Body of pancreas (tissue), 4 donors: Measurements from ENCODE around the gene NGEF. TPM values are rescaled to one million over a fixed set of nuclear protein-coding genes. Genes with fewer than 3 reads are reported as not detected.

Source experiments
- ATAC-seq: fragments of 150-250 bp; one replicate; pipeline ENCODE4 v1.9.1; 2016
- DNase-seq, 4 donors: peaks; one replicate each; pipeline ENCODE4 v3.0.0-alpha.2; 2019
- H3K27ac ChIP-seq, 4 donors: fragments of 200-600 bp; sonication (generic); 1 replicate in 3 of 4; 2 replicates in 1 of 4; pipeline versions ENCODE4 v1.5.1 to v1.6.1; 2016 to 2019; ENCODE audit warnings: mild to moderate bottlenecking in 1 of 4, mixed read lengths in 1 of 4, moderate library complexity in 1 of 4
- H3K27me3 ChIP-seq, 2 donors: fragments of 200-600 bp; sonication (generic); one replicate each; pipeline ENCODE4 v1.6.0; 2016; ENCODE audit warnings: mild to moderate bottlenecking in 1 of 2
- H3K36me3 ChIP-seq, 2 donors: fragments of 200-600 bp; sonication (generic); replicated peaks in 1 of 2; 2 replicates each; pipeline ENCODE4 v1.5.1; 2016; ENCODE audit warnings: low read depth in 2 of 2; ENCODE audit not compliant: insufficient read depth in 1 of 2
- H3K4me1 ChIP-seq: fragments of 200-600 bp; sonication (generic); one replicate; pipeline ENCODE4 v1.6.0; 2016
- H3K4me3 ChIP-seq, 2 donors: fragments of 200-600 bp; sonication (generic); 1 replicate in 1 of 2; 2 replicates in 1 of 2; pipeline ENCODE4 v1.5.1; 2016 to 2019
- H3K9me3 ChIP-seq, 3 donors: fragments of 200-600 bp; sonication (generic); 1 replicate in 2 of 3; 2 replicates in 1 of 3; pipeline ENCODE4 v1.5.1; 2016
- CTCF ChIP-seq, 7 experiments: fragments of 450-650 bp in 4 of 7; fragments of 200-600 bp in 3 of 7; sonication (generic) in 3 of 7; IDR thresholded peaks; one replicate each; pipeline ENCODE4 v1.5.1; 2016 to 2019; ENCODE audit warnings: antibody characterized with exemption in 7 of 7
- POLR2A ChIP-seq, 3 donors: fragments of 450-650 bp; IDR thresholded peaks; one replicate each; pipeline ENCODE4 v1.6.1; 2016; ENCODE audit warnings: antibody characterized with exemption in 3 of 3, mild to moderate bottlenecking in 2 of 3
- WGBS, 2 donors: methylation state at CpG; one replicate each; pipeline ENCODE4 v1.1.5; 2017; 5-methylcytosine and 5-hydroxymethylcytosine counted together
- intact Hi-C: fragments of 100-400 bp; cut with DNase I; formaldehyde crosslinking; loops from one replicate; pipeline ENCODE4 v1.15.1; 2023
- total RNA-seq, 2 donors: library from RNA; depleted of rRNA; stranded (reverse); fragments of >200 nt; gene quantifications; one replicate each; pipeline ENCODE4 v1.1.0, GENCODE V29; 2016

Gene NGEF
- total RNA-seq, 2 donors from 2014 or later, result 4.9 to 7.0 TPM

GRCh38 chr2:232999354-232999753 lies 13.7 kb downstream of the NGEF start:
- WGBS, 2 donors, result 91 to 98% methylated on average over 7 of the region's 7 CpGs
- intact Hi-C loops, result no loop called here
- Histone ChIP-seq H3K36me3 (no peaks in the 10 kb centered on the region), H3K27ac (no peak overlapping the region), H3K4me1 (no peaks in the 10 kb centered on the region), H3K27me3 (no peaks in the 10 kb centered on the region), H3K9me3 (no peaks in the 10 kb centered on the region), H3K4me3 (no peak overlapping the region)
- DNase-seq, result no peak
- TF ChIP-seq CTCF (IDR thresholded peaks at IDR 0.05) (no peak), POLR2A (IDR thresholded peaks at IDR 0.05) (no peak)
- ATAC-seq, result no peak

DNA sequence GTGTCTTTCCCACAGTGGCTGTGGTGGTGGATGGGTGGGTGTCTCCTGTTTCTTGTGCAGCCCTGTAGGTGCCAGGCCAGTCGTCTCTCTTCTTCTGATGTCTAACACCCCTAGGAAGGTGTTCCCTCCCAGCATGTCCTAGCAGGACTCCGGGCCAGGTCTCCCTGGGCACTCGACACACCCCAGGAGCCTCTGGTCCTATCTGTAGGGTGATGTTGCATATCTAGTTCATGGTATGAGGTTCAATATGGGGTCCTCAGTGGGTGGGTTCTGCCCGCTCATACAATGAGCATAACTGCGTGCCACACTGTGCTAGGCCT lies 14.4 kb downstream of the NGEF start:
- Histone ChIP-seq H3K4me1 (no peaks in the 10 kb centered on the region), H3K27ac (no peak overlapping the region), H3K4me3 (no peak overlapping the region), H3K36me3 (no peaks in the 10 kb centered on the region), H3K27me3 (no peaks in the 10 kb centered on the region), H3K9me3 (no peaks in the 10 kb centered on the region)
- 92 to 100% methylated on average over 3 to 5 of the region's 5 CpGs for WGBS, 2 donors
- no peak for DNase-seq
- no peak for ATAC-seq
- intact Hi-C loops, result no loop called here
- TF ChIP-seq CTCF (IDR thresholded peaks at IDR 0.05) (no peak), POLR2A (IDR thresholded peaks at IDR 0.05) (no peak)

DNA sequence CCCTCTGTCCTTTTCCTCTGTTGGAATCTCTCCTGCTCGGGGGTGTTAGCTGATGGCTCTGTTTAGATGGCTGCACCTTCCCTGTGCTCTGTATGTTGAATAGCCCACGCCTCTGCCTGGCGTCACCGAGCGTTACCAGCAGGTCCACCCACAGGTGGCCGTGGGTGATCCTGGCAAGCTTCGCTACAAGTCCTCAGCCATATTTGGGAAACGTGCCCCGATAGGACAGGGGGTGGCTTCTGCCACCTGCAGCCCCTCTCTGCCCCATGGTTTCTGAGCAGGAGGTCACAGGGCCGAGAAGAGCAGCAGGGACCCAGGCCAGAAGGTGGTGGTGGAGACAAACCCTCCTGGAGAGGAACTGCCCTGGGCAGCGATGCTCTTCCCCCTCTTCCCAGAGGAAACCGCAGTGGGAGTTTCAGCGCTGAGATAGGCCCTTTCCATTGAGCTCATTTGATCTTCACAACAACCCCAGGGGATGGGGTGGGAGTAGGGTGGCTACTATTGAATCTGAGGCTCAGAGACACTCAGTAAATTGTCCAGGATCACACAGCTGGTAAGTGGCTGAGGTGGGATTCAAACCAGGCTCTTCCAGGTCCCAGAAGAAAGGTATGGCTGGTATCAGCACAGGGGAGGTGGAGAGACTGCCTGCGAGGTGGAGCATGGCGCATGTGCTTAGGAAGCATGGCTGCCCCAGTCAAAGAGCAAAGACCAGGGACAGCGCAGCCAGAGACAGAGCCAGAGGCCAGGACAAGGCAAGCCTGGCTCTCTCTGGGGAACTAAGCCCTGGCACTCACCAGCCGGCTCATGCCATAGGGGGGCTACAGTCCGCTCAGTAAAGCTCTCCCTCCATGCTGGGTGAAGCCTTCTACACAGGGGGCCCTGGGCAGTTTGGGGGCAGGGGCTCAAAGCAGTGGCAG lies 15.0 kb downstream of the NGEF start:
- Histone ChIP-seq H3K36me3 (no peaks in the 10 kb centered on the region), H3K4me1 (no peaks in the 10 kb centered on the region), H3K27me3 (no peaks in the 10 kb centered on the region), H3K27ac (no peak overlapping the region), H3K4me3 (no peak overlapping the region), H3K9me3 (no peaks in the 10 kb centered on the region)
- WGBS, 2 donors, result 89 to 92% methylated on average over 12 to 18 of the region's 18 CpGs
- ATAC-seq (no peak), DNase-seq (no peak)
- no peak for TF ChIP-seq CTCF (IDR thresholded peaks at IDR 0.05)
- TF ChIP-seq POLR2A (IDR thresholded peaks at IDR 0.05), result no peak
- intact Hi-C loops, result no loop called here

GRCh38 chr2:232994446-232994845 lies 18.6 kb downstream of the NGEF start:
- H3K27me3 ChIP-seq, result no peaks in the 10 kb centered on the region
- no peak overlapping the region for H3K4me3 ChIP-seq
- ATAC-seq (no peak), DNase-seq (no peak)
- H3K9me3 ChIP-seq, result no peaks in the 10 kb centered on the region
- WGBS, 2 donors, result 90% methylated on average over 5 of the region's 5 CpGs
- intact Hi-C loops, result no loop called here
- no peak overlapping the region for H3K27ac ChIP-seq
- TF ChIP-seq CTCF (IDR thresholded peaks at IDR 0.05) (no peak), POLR2A (IDR thresholded peaks at IDR 0.05) (no peak)
- no peaks in the 10 kb centered on the region for H3K4me1 ChIP-seq
- no peaks in the 10 kb centered on the region for H3K36me3 ChIP-seq
